Loucy (cell line): Measurements from ENCODE around the gene NPTX2.

ENCODE experiments used
- H2AFZ ChIP-seq: fragments of 200-600 bp; sonication (generic); 2 replicates; pipeline ENCODE4 v1.6.0; 2016; ENCODE audit warnings: antibody characterized with exemption, mild to moderate bottlenecking, low read length, moderate library complexity
- H3F3A ChIP-seq: fragments of 200-600 bp; 2 replicates; pipeline ENCODE4 v1.6.0; 2016; ENCODE audit warnings: antibody characterized with exemption, low read depth, mild to moderate bottlenecking
- H3K27me3 ChIP-seq: fragments of 200-600 bp; sonication (generic); 2 replicates; pipeline ENCODE4 v1.6.1; 2014; ENCODE audit warnings: low read length, mild to moderate bottlenecking; ENCODE audit not compliant: insufficient read depth, poor library complexity, severe bottlenecking
- H3K36me3 ChIP-seq: fragments of 200-600 bp; sonication (generic); 2 replicates; pipeline ENCODE4 v1.6.1; 2016; ENCODE audit warnings: low read length; ENCODE audit not compliant: insufficient read depth
- H3K4me1 ChIP-seq: fragments of 200-600 bp; sonication (generic); 2 replicates; pipeline ENCODE4 v1.5.1; 2014; ENCODE audit warnings: low read length, mild to moderate bottlenecking; ENCODE audit not compliant: insufficient read depth, poor library complexity, severe bottlenecking
- H3K4me2 ChIP-seq: fragments of 200-600 bp; sonication (generic); 2 replicates; pipeline ENCODE4 v1.6.0; 2014; ENCODE audit warnings: antibody characterized with exemption, low read length, low read depth, mild to moderate bottlenecking; ENCODE audit not compliant: poor library complexity, severe bottlenecking
- H3K4me3 ChIP-seq: fragments of 200-600 bp; sonication (generic); 2 replicates; pipeline ENCODE4 v1.5.1; 2014; ENCODE audit warnings: low read length, mild to moderate bottlenecking, mixed read lengths; ENCODE audit not compliant: poor library complexity, severe bottlenecking
- H3K79me2 ChIP-seq: fragments of 200-600 bp; sonication (generic); 2 replicates; pipeline ENCODE4 v1.6.1; 2014; ENCODE audit warnings: low read length; ENCODE audit not compliant: insufficient read depth
- H3K9ac ChIP-seq: fragments of 200-600 bp; sonication (generic); 2 replicates; pipeline ENCODE4 v1.6.0; 2014; ENCODE audit warnings: mild to moderate bottlenecking, low read depth, low read length, moderate library complexity; ENCODE audit not compliant: poor library complexity, severe bottlenecking
- H3K9me2 ChIP-seq: fragments of 200-600 bp; sonication (generic); replicated peaks from 2 replicates; pipeline ENCODE4 v1.6.1; 2016; ENCODE audit warnings: low read depth, low read length, mixed read lengths
- H3K9me3 ChIP-seq: fragments of 200-600 bp; sonication (generic); 2 replicates; pipeline ENCODE4 v1.6.1; 2014; ENCODE audit warnings: mild to moderate bottlenecking, antibody characterized with exemption, low read length, low read depth; ENCODE audit not compliant: insufficient read depth
- H4K20me1 ChIP-seq: fragments of 200-600 bp; sonication (generic); 2 replicates; pipeline ENCODE4 v1.6.0; 2014; ENCODE audit warnings: antibody characterized with exemption, low read length, mild to moderate bottlenecking; ENCODE audit not compliant: insufficient read depth, poor library complexity, severe bottlenecking
- EZH2phosphoT487 ChIP-seq: fragments of 200-600 bp; IDR thresholded peaks from 2 replicates; pipeline ENCODE4 v1.6.1; 2018; ENCODE audit warnings: antibody characterized with exemption, mild to moderate bottlenecking, moderate library complexity, borderline replicate concordance
- TF ChIP-seq, protein P1 (sequence below): fragments of 200-600 bp; sonication (generic); conservative IDR thresholded peaks from 2 replicates; pipeline ENCODE4 v1.5.1; 2014; ENCODE audit warnings: mild to moderate bottlenecking, antibody characterized with exemption, low read length

The NPTX2 gene

DNA sequence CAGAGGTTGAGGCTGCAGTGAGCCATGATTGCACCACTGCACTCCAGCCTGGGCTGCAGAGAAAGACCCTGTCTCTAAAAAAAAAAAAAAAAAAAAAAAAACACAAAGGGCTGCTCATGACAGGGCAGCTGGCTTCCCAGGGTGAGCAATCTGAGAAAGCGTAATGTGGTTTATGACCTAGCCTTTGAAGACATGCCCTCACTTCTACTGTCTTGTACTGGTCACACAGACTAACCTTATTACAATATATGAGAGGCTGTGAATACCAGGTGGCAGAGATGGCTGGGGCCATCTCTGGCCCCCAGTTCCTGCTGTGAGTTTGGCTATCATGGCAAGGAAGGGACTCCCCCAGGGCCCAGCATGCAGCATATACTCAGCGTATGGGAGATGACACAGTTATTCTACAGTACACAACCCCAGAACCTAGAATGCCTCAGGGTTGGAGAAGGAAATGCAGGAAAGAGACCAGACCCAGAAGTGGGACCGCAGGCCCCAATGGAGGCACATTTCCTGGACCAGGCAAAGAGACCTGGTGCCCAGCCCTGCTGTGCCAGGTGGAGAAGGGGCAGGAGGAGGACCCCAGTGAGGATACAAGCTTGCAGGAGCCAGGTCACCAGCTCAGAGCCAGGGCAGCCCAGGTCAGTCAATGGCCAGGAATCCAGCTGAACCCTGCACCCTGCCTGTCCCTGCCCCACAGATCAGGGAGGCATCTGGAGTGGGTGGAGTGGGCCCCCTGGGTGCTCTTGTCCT lies 26.3 kb downstream of the NPTX2 start:
- Histone ChIP-seq H3K4me2 (peak overlapping the region; percentile 91), H4K20me1 (no peaks in the 10 kb centered on the region), H3K27me3 (no peaks in the 10 kb centered on the region), H2AFZ (no peak overlapping the region), H3K79me2 (no peaks in the 10 kb centered on the region), H3K4me3 (no peak overlapping the region), H3F3A (peaks cover 5% of the 10 kb centered on the region; the same call in 1 of the 2 replicates), H3K4me1 (peaks cover 48% of the 10 kb centered on the region), H3K36me3 (no peaks in the 10 kb centered on the region), H3K9me3 (peaks cover 10% of the 10 kb centered on the region; the same call in 1 of the 2 replicates), H3K9ac (peak overlapping the region; percentile 72), H3K9me2 (no peaks in the 10 kb centered on the region)
- TF ChIP-seq, protein P1, sequence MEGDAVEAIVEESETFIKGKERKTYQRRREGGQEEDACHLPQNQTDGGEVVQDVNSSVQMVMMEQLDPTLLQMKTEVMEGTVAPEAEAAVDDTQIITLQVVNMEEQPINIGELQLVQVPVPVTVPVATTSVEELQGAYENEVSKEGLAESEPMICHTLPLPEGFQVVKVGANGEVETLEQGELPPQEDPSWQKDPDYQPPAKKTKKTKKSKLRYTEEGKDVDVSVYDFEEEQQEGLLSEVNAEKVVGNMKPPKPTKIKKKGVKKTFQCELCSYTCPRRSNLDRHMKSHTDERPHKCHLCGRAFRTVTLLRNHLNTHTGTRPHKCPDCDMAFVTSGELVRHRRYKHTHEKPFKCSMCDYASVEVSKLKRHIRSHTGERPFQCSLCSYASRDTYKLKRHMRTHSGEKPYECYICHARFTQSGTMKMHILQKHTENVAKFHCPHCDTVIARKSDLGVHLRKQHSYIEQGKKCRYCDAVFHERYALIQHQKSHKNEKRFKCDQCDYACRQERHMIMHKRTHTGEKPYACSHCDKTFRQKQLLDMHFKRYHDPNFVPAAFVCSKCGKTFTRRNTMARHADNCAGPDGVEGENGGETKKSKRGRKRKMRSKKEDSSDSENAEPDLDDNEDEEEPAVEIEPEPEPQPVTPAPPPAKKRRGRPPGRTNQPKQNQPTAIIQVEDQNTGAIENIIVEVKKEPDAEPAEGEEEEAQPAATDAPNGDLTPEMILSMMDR, result no peak
- TF ChIP-seq EZH2phosphoT487, result no peak

GRCh38 chr7:98646465-98646864 lies 29.4 kb downstream of the NPTX2 start:
- Histone ChIP-seq H3K4me3 (no peak overlapping the region), H3K4me1 (peaks cover 27% of the 10 kb centered on the region), H3K27me3 (no peaks in the 10 kb centered on the region), H3K79me2 (no peaks in the 10 kb centered on the region), H3K36me3 (no peaks in the 10 kb centered on the region), H3K9ac (no peak overlapping the region), H3K9me3 (peaks cover 6% of the 10 kb centered on the region; the same call in 1 of the 2 replicates), H3F3A (peaks cover 5% of the 10 kb centered on the region; the same call in 1 of the 2 replicates), H4K20me1 (no peaks in the 10 kb centered on the region), H2AFZ (no peak overlapping the region), H3K4me2 (no peak overlapping the region), H3K9me2 (no peaks in the 10 kb centered on the region)
- TF ChIP-seq, protein P1, result no peak
- no peak for TF ChIP-seq EZH2phosphoT487

GRCh38 chr7:98647326-98647725 lies 30.2 kb downstream of the NPTX2 start:
- TF ChIP-seq, protein P1, result no peak
- TF ChIP-seq EZH2phosphoT487, result no peak
- Histone ChIP-seq H3K9me3 (peaks cover 6% of the 10 kb centered on the region; the same call in 1 of the 2 replicates), H3F3A (0 out of 2 replicates have a peak, but pooled peaks cover under 1% of the 10 kb centered on the region), H3K27me3 (no peaks in the 10 kb centered on the region), H3K4me1 (peaks cover 18% of the 10 kb centered on the region), H2AFZ (no peak overlapping the region), H4K20me1 (no peaks in the 10 kb centered on the region), H3K4me3 (no peak overlapping the region), H3K4me2 (no peak overlapping the region), H3K36me3 (no peaks in the 10 kb centered on the region), H3K79me2 (no peaks in the 10 kb centered on the region), H3K9me2 (no peaks in the 10 kb centered on the region), H3K9ac (no peak overlapping the region)
